ENCODE results near the gene LRIG2.

Gene LRIG2

DNA sequence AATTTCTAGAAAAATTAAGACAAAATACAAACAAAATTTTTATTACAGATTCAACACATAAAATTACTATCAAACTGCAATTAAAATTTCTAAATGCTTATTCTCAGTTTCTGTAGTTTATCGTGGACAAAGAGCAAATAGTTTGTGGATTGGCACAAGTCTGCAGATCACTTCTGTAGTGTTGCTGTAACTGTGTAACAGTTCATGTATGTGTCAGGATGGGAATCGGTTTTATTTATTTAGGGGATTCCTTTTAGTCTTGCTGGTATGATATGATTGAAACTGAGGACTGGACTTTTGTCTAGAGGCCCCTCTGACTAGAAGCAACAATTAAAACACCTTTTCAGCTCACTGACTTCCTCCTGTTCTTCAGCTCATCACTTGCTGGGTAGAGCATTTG, 60.8 kb downstream of the LRIG2 start:
- H3K9me3 ChIP-seq (ENCODE audit: insufficient read depth, low read depth, low read length), result no peaks in the 10 kb centered on the region
- no peak overlapping the region for H2BK5ac ChIP-seq (ENCODE audit: low read depth, low read length, poor library complexity)
- no peaks in the 10 kb centered on the region for H3K79me1 ChIP-seq (ENCODE audit: low read length)
- peaks cover 0 to 1% of the 10 kb centered on the region in 2 experiments for H3K36me3 ChIP-seq (ENCODE audit: control insufficient read depth in 1 of 2, insufficient read depth in 2 of 2, low read length in 2 of 2)
- no peak overlapping the region for H4K12ac ChIP-seq (ENCODE audit: low read depth, low read length)
- no peak overlapping the region for H3K4me2 ChIP-seq (ENCODE audit: low read length)
- no peak overlapping the region for H4K8ac ChIP-seq (ENCODE audit: low read depth, low read length)
- no peaks in the 10 kb centered on the region for H3K79me2 ChIP-seq (ENCODE audit: control insufficient read depth, insufficient read depth, low read length, poor library complexity)
- no CpG with 5 or more reads among the region's 2 CpGs for WGBS (ENCODE audit: extremely low coverage, insufficient coverage, insufficient read length)
- no peak overlapping the region for H2BK120ac ChIP-seq (ENCODE audit: insufficient read depth, low read length, poor library complexity)
- DNase-seq, result no peak
- H3K18ac ChIP-seq (ENCODE audit: low read length), result no peak overlapping the region
- H3K4me1 ChIP-seq (ENCODE audit: control insufficient read depth in 1 of 2, insufficient read depth in 2 of 2, low read length in 2 of 2), result peaks cover 5 to 9% of the 10 kb centered on the region in 2 experiments
- no peak overlapping the region for H3K4me3 ChIP-seq (ENCODE audit: low read depth, low read length)
- no peaks in the 10 kb centered on the region for H3K27me3 ChIP-seq (ENCODE audit: insufficient read depth, low read length)
- H3K9ac ChIP-seq (ENCODE audit: low read length), result no peak overlapping the region
- H2BK12ac ChIP-seq (ENCODE audit: low read length), result no peak overlapping the region
- no peak overlapping the region for H3K14ac ChIP-seq (ENCODE audit: low read length)
- no peak overlapping the region for H3K4ac ChIP-seq (ENCODE audit: low read depth, low read length)
- no peak overlapping the region for H3K23ac ChIP-seq (ENCODE audit: low read length)
- no peak overlapping the region for H4K91ac ChIP-seq (ENCODE audit: low read depth, low read length)
- H2AK5ac ChIP-seq (ENCODE audit: low read length), result no peak overlapping the region
- no peak overlapping the region for H2AFZ ChIP-seq (ENCODE audit: insufficient read depth, low read length, poor library complexity)
- no peak overlapping the region for H3K27ac ChIP-seq (ENCODE audit: low read depth, low read length)

GRCh38 chr1:113135460-113135859, 62.5 kb downstream of the LRIG2 start:
- no peak overlapping the region for H4K12ac ChIP-seq (ENCODE audit: low read depth, low read length)

DNA sequence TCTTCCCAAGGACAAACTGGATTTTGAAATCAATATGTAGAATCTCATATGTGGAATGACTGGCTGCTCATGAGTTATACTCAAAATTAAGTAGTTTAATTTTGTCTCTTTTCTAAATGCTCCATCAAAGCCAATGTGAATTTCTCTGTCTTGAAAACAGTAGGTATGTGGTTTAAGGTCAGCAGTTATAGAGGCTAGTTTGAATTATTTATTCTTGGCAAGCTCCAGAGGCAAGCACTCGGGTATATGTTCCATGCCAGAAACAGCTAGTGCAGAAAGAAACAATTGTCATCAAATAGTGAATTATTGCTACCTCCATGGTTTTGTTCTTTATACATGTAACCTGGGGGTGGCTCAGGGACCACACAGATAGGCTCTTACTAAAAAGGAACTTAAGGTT, 63.5 kb downstream of the LRIG2 start:
- Histone ChIP-seq H3K27ac (ENCODE audit: low read depth, low read length) (no peak overlapping the region), H3K4me1 (ENCODE audit: control insufficient read depth in 1 of 2, insufficient read depth in 2 of 2, low read length in 2 of 2) (peaks cover 9 to 15% of the 10 kb centered on the region in 2 experiments), H3K4me2 (ENCODE audit: low read length) (no peak overlapping the region), H3K4ac (ENCODE audit: low read depth, low read length) (no peak overlapping the region), H4K8ac (ENCODE audit: low read depth, low read length) (no peak overlapping the region), H2BK12ac (ENCODE audit: low read length) (no peak overlapping the region), H3K4me3 (ENCODE audit: low read depth, low read length) (no peak overlapping the region), H3K18ac (ENCODE audit: low read length) (no peak overlapping the region), H3K36me3 (ENCODE audit: control insufficient read depth in 1 of 2, insufficient read depth in 2 of 2, low read length in 2 of 2) (no peaks in the 10 kb centered on the region), H4K91ac (ENCODE audit: low read depth, low read length) (no peak overlapping the region), H3K79me2 (ENCODE audit: control insufficient read depth, insufficient read depth, low read length, poor library complexity) (no peaks in the 10 kb centered on the region), H2AK5ac (ENCODE audit: low read length) (no peak overlapping the region), H3K9ac (ENCODE audit: low read length) (no peak overlapping the region), H4K12ac (ENCODE audit: low read depth, low read length) (no peak overlapping the region), H2AFZ (ENCODE audit: insufficient read depth, low read length, poor library complexity) (no peak overlapping the region), H2BK5ac (ENCODE audit: low read depth, low read length, poor library complexity) (no peak overlapping the region), H3K23ac (ENCODE audit: low read length) (no peak overlapping the region), H3K14ac (ENCODE audit: low read length) (no peak overlapping the region), H3K79me1 (ENCODE audit: low read length) (peaks cover 7% of the 10 kb centered on the region), H3K27me3 (ENCODE audit: insufficient read depth, low read length) (no peaks in the 10 kb centered on the region), H3K9me3 (ENCODE audit: insufficient read depth, low read depth, low read length) (no peaks in the 10 kb centered on the region), H2BK120ac (ENCODE audit: insufficient read depth, low read length, poor library complexity) (no peak overlapping the region)
- WGBS (ENCODE audit: extremely low coverage, insufficient coverage, insufficient read length), result no CpG with 5 or more reads among the region's 1 CpG
- DNase-seq, result no peak

More at GRCh38 chr1:113135460-113135859, 62.5 kb downstream of the LRIG2 start:
- Histone ChIP-seq H4K91ac (ENCODE audit: low read depth, low read length) (no peak overlapping the region), H3K79me1 (ENCODE audit: low read length) (no peaks in the 10 kb centered on the region), H3K79me2 (ENCODE audit: control insufficient read depth, insufficient read depth, low read length, poor library complexity) (no peaks in the 10 kb centered on the region), H3K4me2 (ENCODE audit: low read length) (no peak overlapping the region), H2AK5ac (ENCODE audit: low read length) (no peak overlapping the region), H3K18ac (ENCODE audit: low read length) (no peak overlapping the region), H3K9me3 (ENCODE audit: insufficient read depth, low read depth, low read length) (no peaks in the 10 kb centered on the region), H3K9ac (ENCODE audit: low read length) (no peak overlapping the region), H2BK5ac (ENCODE audit: low read depth, low read length, poor library complexity) (no peak overlapping the region), H3K4me1 (ENCODE audit: control insufficient read depth in 1 of 2, insufficient read depth in 2 of 2, low read length in 2 of 2) (peaks cover 5 to 9% of the 10 kb centered on the region in 2 experiments), H3K4me3 (ENCODE audit: low read depth, low read length) (no peak overlapping the region), H2AFZ (ENCODE audit: insufficient read depth, low read length, poor library complexity) (no peak overlapping the region), H2BK120ac (ENCODE audit: insufficient read depth, low read length, poor library complexity) (no peak overlapping the region), H4K8ac (ENCODE audit: low read depth, low read length) (no peak overlapping the region), H3K27me3 (ENCODE audit: insufficient read depth, low read length) (no peaks in the 10 kb centered on the region), H2BK12ac (ENCODE audit: low read length) (no peak overlapping the region), H3K36me3 (ENCODE audit: control insufficient read depth in 1 of 2, insufficient read depth in 2 of 2, low read length in 2 of 2) (no peaks in the 10 kb centered on the region), H3K27ac (ENCODE audit: low read depth, low read length) (no peak overlapping the region), H3K14ac (ENCODE audit: low read length) (no peak overlapping the region), H3K4ac (ENCODE audit: low read depth, low read length) (no peak overlapping the region), H3K23ac (ENCODE audit: low read length) (no peak overlapping the region)
- no CpG with 5 or more reads among the region's 1 CpG for WGBS (ENCODE audit: extremely low coverage, insufficient coverage, insufficient read length)
- DNase-seq, result no peak

- Histone ChIP-seq H2AFZ (ENCODE audit: insufficient read depth, low read length, poor library complexity) (no peak overlapping the region), H2AK5ac (ENCODE audit: low read length) (no peak overlapping the region), H2BK120ac (ENCODE audit: insufficient read depth, low read length, poor library complexity) (no peak overlapping the region), H2BK5ac (ENCODE audit: low read depth, low read length, poor library complexity) (no peak overlapping the region), H3K79me1 (ENCODE audit: low read length) (peaks cover 11% of the 10 kb centered on the region), H3K9me3 (ENCODE audit: insufficient read depth, low read depth, low read length) (no peaks in the 10 kb centered on the region), H3K18ac (ENCODE audit: low read length) (no peak overlapping the region), H3K4ac (ENCODE audit: low read depth, low read length) (no peak overlapping the region), H3K27ac (ENCODE audit: low read depth, low read length) (peak overlapping the region; percentile 3), H4K91ac (ENCODE audit: low read depth, low read length) (no peak overlapping the region), H4K8ac (ENCODE audit: low read depth, low read length) (no peak overlapping the region), H3K9ac (ENCODE audit: low read length) (no peak overlapping the region), H3K27me3 (ENCODE audit: insufficient read depth, low read length) (no peaks in the 10 kb centered on the region), H3K4me2 (ENCODE audit: low read length) (peak overlapping the region; percentile 1), H3K4me3 (ENCODE audit: low read depth, low read length) (no peak overlapping the region), H4K12ac (ENCODE audit: low read depth, low read length) (no peak overlapping the region), H3K14ac (ENCODE audit: low read length) (no peak overlapping the region), H3K36me3 (ENCODE audit: control insufficient read depth in 1 of 2, insufficient read depth in 2 of 2, low read length in 2 of 2) (no peaks in the 10 kb centered on the region), H2BK12ac (ENCODE audit: low read length) (no peak overlapping the region), H3K79me2 (ENCODE audit: control insufficient read depth, insufficient read depth, low read length, poor library complexity) (no peaks in the 10 kb centered on the region), H3K4me1 (ENCODE audit: control insufficient read depth in 1 of 2, insufficient read depth in 2 of 2, low read length in 2 of 2) (peaks cover 11 to 17% of the 10 kb centered on the region in 2 experiments), H3K23ac (ENCODE audit: low read length) (no peak overlapping the region)
- WGBS (ENCODE audit: extremely low coverage, insufficient coverage, insufficient read length), result no CpG with 5 or more reads among the region's 3 CpGs
- no peak for DNase-seq
Observed at GRCh38 chr1:113137563-113137962, 64.6 kb downstream of the LRIG2 start.

All from trophoblast cell (in vitro differentiated cells and primary cell).